HUES48 (cell line): ENCODE results near the gene CRIP2.

Experiments used
- H3K27ac ChIP-seq: one replicate; pipeline ENCODE4 v1.7.0; 2013; ENCODE audit warnings: low read depth, low read length, inconsistent platforms
- H3K27me3 ChIP-seq: 2 replicates; pipeline ENCODE4 v1.6.1; 2013; ENCODE audit warnings: mild to moderate bottlenecking, low read length; ENCODE audit not compliant: control insufficient read depth, insufficient read depth
- H3K36me3 ChIP-seq: 2 replicates; pipeline ENCODE4 v1.6.1; 2013; ENCODE audit warnings: low read length; ENCODE audit not compliant: control insufficient read depth, insufficient read depth
- H3K4me1 ChIP-seq: 2 replicates; pipeline ENCODE4 v1.6.1; 2013; ENCODE audit warnings: mild to moderate bottlenecking, low read length; ENCODE audit not compliant: control insufficient read depth, insufficient read depth
- H3K4me3 ChIP-seq: 2 replicates; pipeline ENCODE4 v1.5.1; 2013; ENCODE audit warnings: mild to moderate bottlenecking, low read depth, low read length
- H3K9ac ChIP-seq: 2 replicates; pipeline ENCODE4 v1.6.1; 2013; ENCODE audit warnings: mild to moderate bottlenecking, low read depth, low read length, moderate library complexity
- H3K9me3 ChIP-seq: 2 replicates; pipeline ENCODE4 v1.6.1; 2013; ENCODE audit warnings: low read length; ENCODE audit not compliant: control insufficient read depth, insufficient read depth

CRIP2 gene

DNA sequence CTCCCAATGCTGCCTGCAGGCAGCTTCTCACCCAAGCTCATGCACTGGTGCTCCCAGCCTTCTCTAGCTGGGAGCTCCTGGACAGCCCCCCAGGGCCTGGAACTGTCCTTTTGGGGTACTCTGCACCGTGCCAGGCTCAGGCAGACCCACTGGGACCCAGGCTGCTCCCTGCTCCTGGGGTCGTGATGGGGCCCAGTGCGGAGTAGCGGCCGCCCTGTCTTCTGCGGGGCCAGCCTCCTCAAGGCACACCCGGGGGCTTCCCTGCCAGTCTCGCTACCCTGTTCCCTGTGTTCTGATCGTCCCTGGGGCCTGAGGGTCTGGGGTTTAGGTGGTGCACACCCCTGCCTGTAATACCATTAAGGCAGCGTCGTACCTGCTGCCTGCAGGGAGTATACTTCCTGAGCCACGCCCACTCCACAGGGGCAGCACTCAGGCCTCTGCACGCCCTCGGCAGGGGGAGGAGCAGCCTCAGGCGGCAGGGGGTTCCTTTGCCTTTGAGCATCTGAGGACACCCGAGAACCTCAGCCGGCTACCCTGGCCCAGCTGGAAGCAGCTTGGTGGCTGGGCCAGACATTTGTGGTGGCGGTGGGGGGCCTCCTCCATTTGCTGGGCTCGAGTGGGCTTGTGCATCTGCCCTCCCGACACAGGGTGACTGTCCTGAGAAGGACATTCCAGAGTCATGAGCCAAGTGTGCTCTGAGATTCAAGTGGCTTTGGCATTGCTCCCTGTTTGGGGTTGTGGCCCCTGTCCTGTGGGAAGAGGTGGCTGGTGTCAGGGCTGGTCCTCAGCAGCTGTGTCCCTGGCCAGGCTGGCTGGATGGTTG is 9.2 kb upstream of the CRIP2 start:
- Histone ChIP-seq H3K27me3 (no peaks in the 10 kb centered on the region), H3K9me3 (no peaks in the 10 kb centered on the region), H3K27ac (peak overlapping the region; percentile 51), H3K4me3 (no peak overlapping the region), H3K9ac (no peak overlapping the region), H3K36me3 (peaks cover 85% of the 10 kb centered on the region), H3K4me1 (0 out of 2 replicates have a peak, but pooled peaks cover 4% of the 10 kb centered on the region)

DNA sequence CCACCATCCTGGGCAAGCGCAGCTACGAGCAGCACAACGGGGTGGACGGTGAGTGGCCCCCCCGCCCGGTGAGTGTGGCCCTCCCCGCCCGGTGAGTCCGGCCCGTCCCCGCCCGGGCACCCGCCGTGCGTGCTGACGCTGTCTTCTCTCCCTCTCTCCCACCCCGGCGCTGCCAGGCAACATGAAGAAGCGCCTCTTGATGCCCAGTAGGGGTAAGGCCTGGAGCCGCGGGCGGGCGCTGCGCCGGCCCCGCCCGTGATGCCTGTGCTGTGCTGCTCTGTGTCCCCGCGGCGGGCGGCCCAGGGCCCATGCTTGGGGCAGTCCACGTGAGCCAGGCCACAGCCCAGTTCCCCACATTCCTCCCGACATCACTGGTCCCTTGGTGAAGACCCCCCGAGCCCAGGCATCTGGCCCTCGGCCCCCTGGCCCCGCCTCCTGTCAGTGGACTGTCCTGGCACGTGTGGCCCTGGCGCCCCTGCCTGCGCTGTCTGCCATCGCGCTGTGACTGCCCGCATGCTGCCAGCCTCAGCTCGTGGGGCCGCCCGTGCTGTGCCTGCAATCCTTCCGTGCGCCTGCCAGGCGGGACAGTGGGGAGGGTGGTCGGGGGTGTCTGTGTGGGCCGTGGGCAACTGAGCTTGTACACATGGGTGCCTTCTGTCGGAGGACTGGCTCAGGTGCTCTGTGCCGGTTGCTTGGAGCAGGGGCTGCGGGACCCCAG is 7.9 kb upstream of the CRIP2 start:
- no peak overlapping the region for H3K9ac ChIP-seq
- 0 out of 2 replicates have a peak, but pooled peaks cover 6% of the 10 kb centered on the region for H3K4me1 ChIP-seq
- no peak overlapping the region for H3K27ac ChIP-seq
- no peak overlapping the region for H3K4me3 ChIP-seq
- H3K27me3 ChIP-seq: no peaks in the 10 kb centered on the region
- H3K36me3 ChIP-seq: peaks cover 75% of the 10 kb centered on the region
- H3K9me3 ChIP-seq: no peaks in the 10 kb centered on the region

DNA sequence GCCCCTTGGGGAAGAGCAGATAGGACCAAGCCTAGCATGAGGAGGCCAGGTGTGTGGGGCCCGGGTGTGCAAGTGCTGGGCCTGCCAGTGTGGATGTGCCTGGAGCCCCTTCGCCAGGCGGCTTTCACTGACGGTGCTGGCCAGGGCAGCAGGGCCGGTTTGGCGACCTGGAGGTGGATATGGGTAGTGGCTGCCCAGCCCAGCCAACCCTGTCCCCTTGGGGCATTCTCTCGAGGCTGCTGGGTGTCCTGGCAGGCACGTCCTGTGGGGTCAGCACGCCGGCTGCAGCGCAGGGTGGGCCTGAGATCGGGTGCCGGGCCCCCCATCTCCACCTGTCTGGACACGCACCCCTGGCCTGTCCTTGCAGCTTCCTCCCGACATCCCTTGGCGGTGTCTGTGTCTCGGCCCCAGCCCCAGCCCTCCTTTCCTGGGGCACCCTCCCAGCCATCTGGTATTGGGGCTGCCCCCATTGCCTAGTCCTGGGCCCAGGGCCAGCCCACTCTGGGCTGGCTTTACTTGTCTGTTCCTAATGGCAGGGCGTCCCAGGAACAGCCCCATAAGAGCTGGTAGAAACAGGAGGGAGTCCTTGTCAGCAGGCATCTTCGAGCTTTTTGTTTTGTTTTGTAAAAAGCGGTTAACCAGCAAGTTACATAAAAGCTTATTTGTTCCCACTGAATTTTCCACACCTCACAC is 7.2 kb upstream of the CRIP2 start:
- H3K36me3 ChIP-seq: peaks cover 72% of the 10 kb centered on the region

DNA sequence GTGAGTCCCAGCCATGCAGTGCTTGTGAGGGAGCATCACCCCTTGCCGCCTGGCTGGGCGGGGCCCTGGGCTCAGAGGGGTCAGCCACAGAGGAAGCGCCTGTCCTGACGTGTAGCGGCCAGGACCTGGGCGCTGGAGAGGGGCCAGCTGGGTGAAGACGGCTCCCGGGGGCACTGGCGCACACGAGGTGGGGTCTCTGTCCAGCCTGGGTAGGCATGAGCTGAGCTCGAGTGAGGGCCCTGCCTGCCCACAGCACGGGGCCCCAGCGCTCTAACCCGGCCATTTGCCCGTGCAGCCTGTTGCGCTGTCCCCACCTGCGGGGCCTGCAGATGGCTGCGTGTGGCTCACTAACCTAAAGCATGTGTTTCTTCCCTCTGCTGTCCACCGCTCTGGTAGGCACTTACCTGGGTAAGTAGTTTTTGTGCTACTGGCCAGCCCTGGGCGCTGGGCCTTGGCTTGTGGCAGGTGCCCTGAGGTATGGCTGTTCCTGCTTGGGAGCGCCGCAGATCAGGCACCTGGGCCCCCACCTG is 6.6 kb upstream of the CRIP2 start:
- H3K4me1 ChIP-seq: 0 out of 2 replicates have a peak, but pooled peaks cover 6% of the 10 kb centered on the region
- no peak overlapping the region for H3K9ac ChIP-seq
- H3K9me3 ChIP-seq: no peaks in the 10 kb centered on the region
- H3K4me3 ChIP-seq: no peak overlapping the region
- H3K27ac ChIP-seq: no peak overlapping the region
- peaks cover 66% of the 10 kb centered on the region for H3K36me3 ChIP-seq
- no peaks in the 10 kb centered on the region for H3K27me3 ChIP-seq

More for the DNA sequence above, 7.2 kb upstream of the CRIP2 start:
- H3K4me3 ChIP-seq: no peak overlapping the region
- H3K9ac ChIP-seq: no peak overlapping the region
- H3K9me3 ChIP-seq: no peaks in the 10 kb centered on the region
- H3K27ac ChIP-seq: no peak overlapping the region
- H3K27me3 ChIP-seq: no peaks in the 10 kb centered on the region
- H3K4me1 ChIP-seq: 0 out of 2 replicates have a peak, but pooled peaks cover 6% of the 10 kb centered on the region

DNA sequence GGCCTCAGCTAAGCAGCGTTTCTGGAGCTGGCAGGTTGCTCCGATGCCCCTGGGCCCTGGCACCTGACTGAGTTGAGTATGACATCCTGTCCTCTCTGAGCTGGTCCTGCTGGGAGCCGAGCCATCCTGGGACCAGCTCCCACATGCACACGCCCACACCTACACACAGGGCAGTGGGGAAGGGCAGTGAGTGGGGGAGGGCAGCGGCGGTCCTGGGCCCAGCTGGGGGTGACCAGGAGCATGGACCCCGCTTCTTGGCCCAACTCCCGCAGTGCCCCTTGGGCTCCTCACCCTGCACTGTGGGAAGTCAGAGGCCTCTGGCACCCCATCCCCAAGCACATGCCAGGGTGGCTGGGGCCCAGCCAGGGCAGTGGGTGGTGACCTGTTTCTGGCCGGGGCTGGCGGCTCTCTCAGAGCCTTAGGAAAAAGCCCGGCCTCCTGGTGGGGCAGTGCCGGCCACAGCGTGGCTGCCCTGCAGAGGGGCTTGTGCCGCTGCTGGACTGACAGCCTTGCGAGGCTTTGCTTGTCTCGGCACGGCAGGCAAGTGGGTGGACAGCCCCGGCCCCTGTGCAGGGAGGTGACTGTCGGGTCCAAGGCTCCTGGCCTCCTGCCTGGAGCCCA is 5.9 kb upstream of the CRIP2 start:
- H3K27ac ChIP-seq: no peak overlapping the region
- H3K27me3 ChIP-seq: no peaks in the 10 kb centered on the region
- no peak overlapping the region for H3K9ac ChIP-seq
- H3K4me1 ChIP-seq: peaks cover 6% of the 10 kb centered on the region; the same call in 1 of the 2 replicates
- H3K36me3 ChIP-seq: peaks cover 59% of the 10 kb centered on the region
- no peaks in the 10 kb centered on the region for H3K9me3 ChIP-seq
- H3K4me3 ChIP-seq: no peak overlapping the region

DNA sequence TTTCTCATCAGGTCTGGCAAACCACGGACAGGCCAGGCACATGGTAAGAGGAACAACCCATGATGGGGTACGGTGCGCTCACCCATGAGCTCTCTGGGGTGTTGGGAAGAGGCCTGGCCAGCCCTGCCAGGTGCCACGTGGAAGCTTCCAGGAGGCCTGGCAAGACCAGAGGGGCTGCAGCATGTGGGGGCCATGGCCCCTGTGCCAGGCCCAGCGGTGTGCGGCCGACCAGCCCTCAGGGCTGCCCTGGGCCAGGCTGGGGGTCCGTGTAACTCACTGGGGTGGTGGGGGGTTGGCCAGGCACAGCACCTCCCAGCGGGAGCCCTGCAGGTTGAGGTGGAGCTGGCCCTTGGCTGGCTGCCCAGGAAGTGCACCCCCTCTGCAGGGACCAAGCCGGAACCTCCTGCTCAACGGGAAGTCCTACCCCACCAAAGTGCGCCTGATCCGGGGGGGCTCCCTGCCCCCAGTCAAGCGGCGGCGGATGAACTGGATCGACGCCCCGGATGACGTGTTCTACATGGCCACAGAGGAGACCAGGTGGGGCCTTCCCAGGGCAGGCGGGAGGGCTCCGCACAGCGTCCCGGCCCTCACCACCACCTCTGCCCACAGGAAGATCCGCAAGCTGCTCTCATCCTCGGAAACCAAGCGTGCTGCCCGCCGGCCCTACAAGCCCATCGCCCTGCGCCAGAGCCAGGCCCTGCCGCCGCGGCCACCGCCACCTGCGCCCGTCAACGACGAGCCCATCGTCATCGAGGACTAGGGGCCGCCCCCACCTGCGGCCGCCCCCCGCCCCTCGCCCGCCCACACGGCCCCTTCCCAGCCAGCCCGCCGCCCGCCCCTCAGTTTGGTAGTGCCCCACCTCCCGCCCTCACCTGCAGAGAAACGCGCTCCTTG is 4.9 kb upstream of the CRIP2 start:
- H3K4me3 ChIP-seq: no peak overlapping the region
- H3K4me1 ChIP-seq: peaks cover 6% of the 10 kb centered on the region; the same call in 1 of the 2 replicates
- H3K9me3 ChIP-seq: no peaks in the 10 kb centered on the region
- H3K36me3 ChIP-seq: peaks cover 50% of the 10 kb centered on the region
- no peak overlapping the region for H3K27ac ChIP-seq
- H3K9ac ChIP-seq: no peak overlapping the region
- H3K27me3 ChIP-seq: peaks cover under 1% of the 10 kb centered on the region; the same call in 1 of the 2 replicates

DNA sequence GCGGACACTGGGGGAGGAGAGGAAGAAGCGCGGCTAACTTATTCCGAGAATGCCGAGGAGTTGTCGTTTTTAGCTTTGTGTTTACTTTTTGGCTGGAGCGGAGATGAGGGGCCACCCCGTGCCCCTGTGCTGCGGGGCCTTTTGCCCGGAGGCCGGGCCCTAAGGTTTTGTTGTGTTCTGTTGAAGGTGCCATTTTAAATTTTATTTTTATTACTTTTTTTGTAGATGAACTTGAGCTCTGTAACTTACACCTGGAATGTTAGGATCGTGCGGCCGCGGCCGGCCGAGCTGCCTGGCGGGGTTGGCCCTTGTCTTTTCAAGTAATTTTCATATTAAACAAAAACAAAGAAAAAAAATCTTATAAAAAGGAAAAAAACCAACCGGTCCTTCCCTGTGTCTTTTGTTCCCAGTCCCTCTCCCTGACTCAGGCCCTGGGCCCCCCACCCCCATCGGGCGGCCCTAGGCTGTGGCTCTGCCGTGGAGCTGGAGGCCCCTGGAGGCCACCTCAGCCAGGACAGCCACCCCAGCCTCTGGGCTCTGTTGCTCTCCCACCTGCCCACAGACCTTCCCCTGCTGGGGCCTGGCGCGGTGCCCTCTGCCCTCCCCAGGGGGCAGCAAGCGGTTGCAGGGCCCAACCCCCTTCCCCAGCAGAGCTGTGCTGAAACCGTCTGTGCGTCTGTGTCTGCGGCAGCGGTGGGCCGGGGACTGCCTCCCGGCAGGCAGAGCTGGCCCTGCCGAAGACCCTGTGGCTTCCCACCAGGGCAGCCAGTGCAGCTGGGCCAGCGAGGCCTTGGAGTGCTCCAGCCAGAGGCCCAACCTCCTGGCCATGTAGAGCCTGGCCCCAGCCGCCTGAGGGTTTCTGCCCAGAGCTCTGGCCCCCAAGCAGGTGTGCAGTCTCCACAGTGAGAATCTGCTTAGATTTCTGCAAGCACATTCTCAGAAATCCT is 4.0 kb upstream of the CRIP2 start:
- Histone ChIP-seq H3K9ac (no peak overlapping the region), H3K4me3 (no peak overlapping the region), H3K27me3 (peaks cover 9% of the 10 kb centered on the region), H3K9me3 (no peaks in the 10 kb centered on the region), H3K4me1 (peaks cover 7% of the 10 kb centered on the region), H3K36me3 (peaks cover 41% of the 10 kb centered on the region), H3K27ac (peak overlapping the region; percentile 28)

DNA sequence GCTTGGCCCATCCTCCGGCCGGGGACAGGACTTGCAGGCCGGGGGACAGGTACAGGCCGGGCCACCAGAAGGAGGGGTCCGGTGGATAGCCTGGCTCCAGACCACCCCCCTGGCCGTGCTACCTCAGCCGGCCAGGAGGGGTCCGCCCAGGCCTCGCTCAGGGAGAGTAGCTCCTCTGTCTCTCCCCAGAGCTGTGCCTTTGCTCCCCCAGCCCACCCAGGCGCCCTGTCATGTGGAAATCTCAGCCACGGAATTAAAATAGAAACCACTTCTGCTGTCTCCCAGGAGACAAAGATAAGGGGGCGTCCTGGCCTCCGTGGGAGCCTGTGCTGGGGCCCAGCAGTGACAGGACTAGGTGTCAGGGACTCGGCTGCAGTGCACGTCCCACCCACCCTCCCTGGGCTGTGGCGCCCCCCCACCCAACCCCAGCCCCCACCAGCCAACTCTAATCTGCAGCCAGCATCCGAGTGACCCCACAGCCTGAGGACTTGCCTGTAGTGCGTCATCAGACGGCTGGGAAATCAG is 3.3 kb upstream of the CRIP2 start:
- Histone ChIP-seq H3K9ac (no peak overlapping the region), H3K27ac (no peak overlapping the region)

More for the DNA sequence above, 3.3 kb upstream of the CRIP2 start:
- H3K27me3 ChIP-seq: peaks cover 17% of the 10 kb centered on the region
- peaks cover 11% of the 10 kb centered on the region for H3K4me1 ChIP-seq
- no peak overlapping the region for H3K4me3 ChIP-seq
- H3K9me3 ChIP-seq: no peaks in the 10 kb centered on the region
- peaks cover 34% of the 10 kb centered on the region for H3K36me3 ChIP-seq
